Dermis blood vessel endothelial cell (primary cell): ENCODE data around the gene CBLIF. TPM values are rescaled to one million over a fixed set of nuclear protein-coding genes. Genes with fewer than 3 reads are reported as not detected.
"Not testable (repeated sequence)": the region's sequence is repeated elsewhere in the genome, so short reads cannot be mapped to it uniquely, and the experiment has no call there.

ENCODE experiments used
- DNase-seq: peaks from one replicate; pipeline ENCODE4 v3.0.0; 2010
- total RNA-seq: library from RNA; depleted of rRNA; stranded (reverse); fragments of >200 nt; gene quantifications from 2 replicates; pipeline ENCODE4 v1.2.3, GENCODE V29; 2014

Gene CBLIF
- not detected in 2 replicates for total RNA-seq

- no peak for DNase-seq
These were observed at the start of gene CBLIF for GRCh38 chr11:59845399-59845798. CBLIF (minus strand) TSS chr11:59845499; CDS start chr11:59845453, 46 bp downstream.

DNA sequence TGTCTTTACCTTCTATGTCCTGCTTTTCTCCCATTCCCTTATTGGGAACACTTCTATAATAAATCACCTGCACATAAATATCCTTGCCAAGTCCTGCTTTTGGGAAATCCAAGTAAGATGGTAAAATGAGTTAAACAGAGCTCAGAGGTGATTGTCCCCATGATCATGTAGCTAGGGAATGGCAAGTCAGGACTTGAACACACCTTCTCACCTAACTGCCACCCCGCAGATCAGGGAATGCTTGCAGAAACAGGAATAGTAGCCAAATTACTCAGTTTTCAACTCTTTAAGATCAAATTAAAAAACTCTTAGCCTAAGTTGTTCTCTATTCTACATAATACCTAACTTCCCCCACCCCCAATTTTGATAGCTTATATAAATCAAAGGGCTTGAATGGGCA is 49.3 kb upstream of the CBLIF start:
- no peak for DNase-seq

DNA sequence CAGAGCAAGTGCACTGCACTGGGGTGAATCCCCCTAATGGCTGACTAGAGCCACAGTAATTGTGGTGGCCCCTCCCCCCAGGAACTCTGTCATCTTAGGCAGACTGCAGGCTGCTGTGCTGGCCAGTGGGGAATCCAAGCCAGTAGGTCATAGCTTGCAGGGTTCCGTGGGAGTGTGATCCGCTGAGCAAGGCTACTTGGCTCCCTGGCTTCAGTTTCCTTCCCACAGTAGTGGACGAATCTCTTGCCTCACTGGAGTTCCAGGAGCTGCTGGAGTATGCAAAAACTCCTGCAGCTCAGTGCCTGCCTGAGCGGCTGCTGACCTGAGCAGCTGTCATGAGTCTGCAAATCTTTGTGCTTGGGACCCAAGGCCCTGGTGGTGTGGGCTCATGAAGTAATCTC is 46.5 kb upstream of the CBLIF start:
- DNase-seq: peak; percentile 5

GRCh38 chr11:59887156-59887555 is 41.9 kb upstream of the CBLIF start:
- DNase-seq: not testable (repeated sequence)

DNA sequence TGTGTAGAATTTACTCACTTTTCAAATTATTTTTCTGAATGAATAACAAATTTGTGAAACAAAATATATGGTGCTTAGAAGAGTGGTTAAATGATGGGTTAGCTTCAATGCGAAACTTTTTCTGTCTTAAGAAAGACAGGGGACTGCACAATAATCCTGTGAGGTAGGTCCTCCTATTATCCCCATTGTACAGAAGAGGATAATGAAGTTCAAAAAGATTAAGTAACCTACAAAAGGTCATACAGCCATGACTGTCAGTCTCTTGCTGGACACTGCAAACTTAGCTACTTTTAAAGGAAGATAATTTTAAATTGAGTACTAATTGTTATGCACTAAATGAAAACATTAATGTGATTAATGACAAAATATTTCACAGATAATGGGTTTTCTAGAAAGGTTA is 38.3 kb upstream of the CBLIF start:
- no peak for DNase-seq

GRCh38 chr11:59879567-59879966 is 34.3 kb upstream of the CBLIF start:
- DNase-seq: no peak

DNA sequence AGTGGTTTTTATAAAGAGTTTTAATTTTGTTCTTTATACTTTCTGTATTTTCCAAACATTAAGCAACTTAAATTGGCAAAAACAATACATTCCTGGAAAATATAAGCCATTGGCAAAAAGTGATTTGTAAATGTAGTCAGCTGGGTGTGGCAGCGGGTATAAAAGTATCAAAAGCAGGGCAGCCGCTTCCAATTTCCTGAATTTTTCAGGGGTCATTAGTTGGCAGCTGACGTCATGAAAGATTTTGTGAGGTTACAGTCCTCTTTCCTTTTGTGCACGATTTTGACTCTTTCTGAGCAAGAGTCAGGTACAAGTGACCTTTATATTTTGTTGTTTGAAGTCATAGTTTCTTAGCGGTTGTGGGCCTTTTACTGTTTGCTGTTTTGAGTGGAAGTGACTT is 33.3 kb upstream of the CBLIF start, which contains the start of gene OOSP3:
Gene OOSP3 (plus strand): TSS at position 208 of the 400 bp plus-strand sequence. CDS start 27 bp downstream, at position 235.
- DNase-seq: no peak

- DNase-seq: no peak
These were observed 32.5 kb upstream of the CBLIF start for GRCh38 chr11:59877784-59878183.

DNA sequence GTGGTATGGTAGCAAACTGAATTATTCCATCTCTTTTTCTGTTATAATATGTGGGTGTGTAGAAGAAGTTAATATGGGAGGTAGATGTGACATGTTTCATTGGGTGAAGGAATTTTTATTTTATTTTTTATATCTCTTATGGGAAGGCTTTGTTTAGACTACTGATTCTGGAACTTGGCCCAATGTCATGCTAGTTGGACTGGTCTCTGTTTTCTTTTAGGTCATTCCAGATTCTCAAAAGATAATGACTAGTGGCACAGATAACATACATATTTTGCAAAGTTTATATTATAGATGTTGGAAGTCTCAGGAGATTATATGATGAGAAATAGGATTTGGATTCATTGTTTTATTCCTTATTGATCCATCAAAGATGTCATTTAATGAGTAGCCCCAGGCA is 32.0 kb upstream of the CBLIF start:
- no peak for DNase-seq

DNA sequence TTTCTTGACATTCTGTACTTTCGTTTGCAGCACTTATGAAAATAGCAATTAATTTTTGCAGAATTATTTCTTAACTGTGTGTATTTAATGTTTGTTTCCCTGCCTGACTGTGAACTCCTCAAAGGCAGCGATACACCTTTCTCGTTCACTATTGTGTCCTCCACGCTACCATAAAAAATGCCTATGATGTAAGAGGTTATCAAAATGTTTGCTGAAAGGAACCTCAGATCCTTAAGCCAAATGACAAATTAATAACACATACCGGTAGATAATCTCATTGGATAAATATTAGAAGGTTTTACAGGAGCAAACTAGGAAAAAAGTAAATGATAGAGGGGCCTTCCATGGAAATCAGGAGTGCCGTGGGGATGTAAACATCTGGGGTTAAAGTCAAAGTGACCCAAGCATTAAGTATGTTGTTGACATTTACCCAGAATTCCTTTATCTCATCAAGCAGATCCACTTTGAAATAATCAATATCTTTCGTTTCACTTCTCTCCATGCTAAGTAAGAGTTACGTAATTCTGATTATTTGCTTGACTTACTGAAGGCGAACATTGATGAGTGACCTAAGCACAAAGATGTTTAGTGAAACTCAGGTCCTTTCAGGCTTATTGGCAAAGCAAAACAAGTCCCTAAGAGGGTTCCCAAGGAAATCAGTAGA is 30.7 kb upstream of the CBLIF start:
- DNase-seq: no peak

DNA sequence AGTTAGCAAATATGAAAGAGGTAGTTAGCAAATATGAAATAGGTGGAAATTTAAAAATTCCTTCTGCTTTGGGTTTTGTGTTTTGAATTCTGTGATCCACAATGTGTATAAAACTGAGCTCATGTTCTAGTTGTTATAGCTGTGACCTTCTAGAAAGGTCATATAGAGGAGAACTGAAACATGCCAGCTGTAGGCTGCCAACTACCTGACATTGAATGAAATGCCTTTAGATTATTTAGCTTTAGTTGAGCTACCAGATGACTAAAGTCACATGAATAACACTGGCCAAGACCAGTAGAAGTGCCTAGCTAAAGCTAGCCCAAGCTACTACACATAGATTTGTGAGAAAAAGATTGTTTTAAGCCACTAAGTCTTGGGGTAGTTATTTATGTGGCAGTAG is 26.8 kb upstream of the CBLIF start:
- DNase-seq: no peak

GRCh38 chr11:59867946-59868345 is 22.6 kb upstream of the CBLIF start:
- DNase-seq: no peak

DNA sequence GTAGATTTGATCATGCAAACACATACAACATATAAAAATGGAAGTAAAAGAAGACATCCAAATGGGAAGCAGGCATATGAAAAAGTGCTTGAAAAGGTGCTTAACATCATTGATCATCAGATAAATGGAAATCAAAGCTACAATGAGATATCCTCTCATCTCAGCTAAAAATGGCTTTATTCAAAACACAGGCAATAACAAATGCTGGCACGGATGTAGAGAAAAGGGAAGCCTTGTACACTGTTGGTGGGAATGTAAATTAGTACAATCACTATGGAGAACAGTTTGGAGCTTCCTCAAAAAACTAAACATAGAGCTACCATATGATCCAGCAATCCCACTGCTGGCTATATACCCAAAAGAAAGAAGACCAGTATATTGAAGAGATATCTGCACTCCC is 21.5 kb upstream of the CBLIF start:
- DNase-seq: no peak

GRCh38 chr11:59866397-59866796 is 21.1 kb upstream of the CBLIF start, which contains the start of gene TCN1:
TCN1 (minus strand) TSS chr11:59866487; CDS start chr11:59866470, 17 bp downstream.
- no peak for DNase-seq

- DNase-seq: peak; percentile 28
These were observed 19.7 kb upstream of the CBLIF start for GRCh38 chr11:59865031-59865430.

DNA sequence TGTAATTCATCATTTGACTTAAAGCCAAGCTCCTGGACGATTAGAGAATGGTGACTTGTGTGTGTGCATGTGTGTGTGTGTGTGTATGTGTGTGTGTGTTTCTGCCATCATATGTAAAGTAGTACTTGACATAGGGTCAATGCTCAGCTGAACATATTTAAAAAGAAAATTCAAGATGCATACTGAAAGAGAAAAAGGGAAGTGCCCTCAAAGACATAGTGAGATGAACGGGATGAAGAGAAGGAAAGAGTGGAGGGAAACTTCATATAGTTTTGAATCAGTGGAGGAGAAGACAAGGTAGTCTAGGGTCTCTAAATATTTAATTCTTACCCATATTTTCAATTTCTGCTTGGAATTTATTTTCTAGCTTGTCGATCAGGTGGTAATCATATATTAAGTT is 17.0 kb upstream of the CBLIF start:
- DNase-seq: no peak

GRCh38 chr11:59859673-59860072 is 14.4 kb upstream of the CBLIF start:
- DNase-seq: no peak

DNA sequence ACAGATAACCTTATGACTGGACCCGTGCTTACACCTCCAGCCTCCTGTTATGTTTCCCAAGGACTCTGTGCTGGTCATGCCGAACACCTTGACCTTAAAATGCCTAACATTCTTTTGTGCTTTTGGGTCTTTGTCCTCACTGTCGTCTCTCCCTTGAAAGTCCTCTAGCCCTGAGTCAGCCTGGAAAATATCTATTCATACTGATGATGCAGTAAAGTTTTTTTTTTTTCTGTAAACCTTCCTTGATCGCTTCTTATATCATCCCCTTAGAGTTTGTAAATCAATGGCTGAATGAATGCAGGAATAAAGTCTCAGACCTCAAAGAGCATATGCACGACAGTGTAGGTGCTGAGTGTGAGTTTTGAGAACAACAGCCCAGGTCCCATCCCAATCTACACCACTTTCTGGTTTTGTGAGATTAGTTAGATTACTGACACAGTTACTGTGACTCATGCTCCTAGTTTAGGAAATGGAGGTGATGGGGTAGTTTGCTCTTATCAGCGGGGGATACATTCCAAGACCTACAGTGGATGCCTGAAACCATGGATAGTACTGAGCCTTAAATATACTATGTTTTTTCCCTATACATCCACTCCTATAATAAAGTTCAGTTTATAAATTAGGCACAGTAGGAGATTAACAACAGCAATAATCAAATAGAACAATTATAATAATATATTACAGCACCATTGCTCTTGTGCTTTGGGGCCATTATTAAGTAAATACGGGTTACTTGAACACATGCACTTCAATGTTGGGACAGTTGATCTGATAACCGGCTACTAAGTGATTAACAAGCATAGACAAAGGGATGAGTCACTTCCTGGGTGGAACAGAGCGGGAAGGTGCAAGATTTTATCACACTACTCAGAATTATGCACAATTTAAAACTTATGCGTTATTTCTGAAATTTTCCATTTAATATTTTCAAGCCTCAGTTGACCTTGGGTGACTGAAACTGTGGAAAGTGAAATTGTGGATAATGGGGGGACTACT is 12.4 kb upstream of the CBLIF start:
- DNase-seq: peak; percentile 14

GRCh38 chr11:59854871-59855270 is 9.6 kb upstream of the CBLIF start:
- DNase-seq: no peak

GRCh38 chr11:59851416-59851815 is 6.1 kb upstream of the CBLIF start:
- DNase-seq: not testable (repeated sequence)

DNA sequence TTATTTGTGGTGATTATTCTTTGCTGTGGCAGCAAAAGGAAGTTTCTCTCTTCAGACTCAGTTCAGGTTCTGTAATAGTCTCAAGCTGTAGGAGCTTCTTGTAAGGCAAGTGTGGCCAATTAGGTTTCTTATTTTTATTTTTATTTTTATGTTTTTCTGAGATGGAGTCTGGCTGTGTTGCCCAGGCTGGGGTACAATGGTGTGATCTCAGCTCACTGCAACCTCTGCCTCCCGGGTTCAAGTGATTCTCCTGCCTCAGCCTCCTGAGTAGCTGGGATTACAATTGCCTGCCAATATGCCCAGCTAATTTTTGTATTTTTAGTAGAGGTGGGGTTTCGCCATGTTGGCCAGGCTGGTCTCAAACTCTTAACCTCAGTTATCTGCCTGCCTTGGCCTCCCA is 4.3 kb upstream of the CBLIF start:
- DNase-seq: not testable (repeated sequence)

DNA sequence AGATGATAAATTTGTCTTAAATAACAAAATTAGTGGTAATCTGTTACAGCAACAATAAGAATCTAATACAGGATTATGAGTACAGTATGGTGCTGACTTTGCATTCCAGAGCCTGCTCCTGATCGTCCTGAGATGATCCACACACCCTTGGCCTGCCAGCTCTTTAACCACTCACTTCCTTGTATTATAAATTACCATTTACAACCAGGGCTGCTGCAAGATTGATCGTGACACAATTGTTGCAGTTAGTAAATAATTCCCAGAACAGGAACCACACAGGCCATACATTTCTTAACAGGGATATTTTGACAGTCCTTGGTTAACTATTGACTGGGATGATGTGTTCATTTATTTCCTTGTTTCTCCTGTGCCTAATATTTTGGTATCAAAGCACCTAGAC is 3.8 kb upstream of the CBLIF start:
- no peak for DNase-seq

DNA sequence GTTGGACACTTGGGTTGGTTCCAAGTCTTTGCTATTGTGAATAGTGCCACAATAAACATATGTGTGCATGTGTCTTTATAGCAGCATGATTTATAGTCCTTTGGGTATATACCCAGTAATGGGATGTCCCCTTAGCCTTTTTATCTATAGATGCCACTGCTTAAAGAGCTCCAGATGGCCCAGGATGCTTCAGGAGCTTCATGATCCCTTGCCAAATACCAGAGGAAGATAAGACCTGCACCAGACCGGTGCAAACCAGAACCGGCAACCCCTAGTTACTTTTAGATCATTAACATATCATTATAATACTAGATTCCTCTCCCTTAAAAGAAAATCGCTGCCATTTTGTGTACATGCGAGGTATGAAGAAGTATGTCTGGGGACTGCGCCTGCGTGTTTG is 3.1 kb upstream of the CBLIF start:
- DNase-seq: not testable (repeated sequence)

DNA sequence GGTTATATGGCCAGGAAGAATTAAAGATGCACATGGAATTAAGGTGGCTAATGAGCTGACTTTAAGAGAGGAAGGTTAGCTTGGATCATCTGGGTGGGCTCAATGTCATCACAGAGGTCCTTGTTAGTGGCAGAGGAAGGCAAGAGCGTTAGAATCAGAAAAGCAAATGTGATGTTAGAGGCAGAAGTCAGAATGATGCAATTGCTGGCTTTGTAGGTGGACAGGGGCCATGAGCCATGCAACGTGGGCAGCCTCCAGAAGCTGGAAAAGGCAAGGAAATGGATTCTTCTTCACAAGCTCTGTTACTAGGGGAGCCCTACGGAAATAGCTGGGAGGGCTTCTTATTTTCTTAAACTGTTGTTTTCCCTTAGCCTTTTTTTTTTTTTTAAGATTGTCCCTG is 2.3 kb upstream of the CBLIF start:
- no peak for DNase-seq
